Measurements from ENCODE around the gene DESI2.
"Not testable (repeated sequence)": the region's sequence is repeated elsewhere in the genome, so short reads cannot be mapped to it uniquely, and the experiment has no call there.

Gene DESI2

DNA sequence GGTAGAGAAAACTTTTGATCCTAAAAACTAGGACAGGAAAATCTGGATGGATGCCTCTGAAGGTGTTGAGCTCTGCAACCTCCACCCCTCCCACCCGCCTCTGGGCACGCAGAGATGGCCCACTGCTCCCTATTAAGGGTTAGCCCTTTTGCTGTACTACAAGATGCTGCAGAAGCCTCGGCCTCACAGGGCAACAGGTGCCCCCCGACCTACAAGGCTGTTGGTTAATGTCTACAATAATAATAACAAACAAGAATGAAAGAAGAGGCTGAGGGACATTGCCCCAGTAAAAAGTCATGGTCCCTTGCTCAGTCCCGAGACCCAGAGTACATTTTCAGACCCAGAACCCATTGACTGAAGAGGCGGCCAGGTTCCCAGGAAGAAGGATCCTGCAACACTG lies 7.5 kb upstream of the DESI2 start:
- Mint-ChIP-seq H3K36me3 (no peaks in the 10 kb centered on the region), H3K9me3 (ENCODE audit: low read depth) (no peaks in the 10 kb centered on the region), H3K27ac (no peak overlapping the region), H3K4me1 (ENCODE audit: low read depth) (no peaks in the 10 kb centered on the region), H3K27me3 (peaks cover 1% of the 10 kb centered on the region), H3K4me3 (no peak overlapping the region)

DNA sequence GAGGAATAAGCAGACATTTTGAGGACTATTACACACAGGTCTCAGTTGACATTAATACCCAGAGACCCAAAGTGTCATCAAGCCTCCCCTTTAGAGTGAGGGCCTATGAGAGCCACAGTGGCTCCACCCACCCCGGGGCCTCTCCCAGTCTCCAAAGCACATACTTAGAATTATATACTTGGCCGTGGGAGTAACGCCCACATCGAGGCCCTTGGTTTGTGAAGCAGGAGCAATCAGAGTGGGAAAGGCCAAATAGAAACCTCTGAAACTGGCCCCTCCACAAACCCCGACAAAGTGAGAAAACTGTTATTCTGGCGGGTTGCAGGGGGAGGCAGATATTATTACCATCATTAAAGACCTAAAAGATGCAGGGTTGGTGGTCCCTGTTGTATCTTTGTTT lies 7.0 kb upstream of the DESI2 start:
- H3K4me3 Mint-ChIP-seq, result no peak overlapping the region
- no peak overlapping the region for H3K27ac Mint-ChIP-seq
- H3K4me1 Mint-ChIP-seq (ENCODE audit: low read depth), result no peaks in the 10 kb centered on the region
- H3K9me3 Mint-ChIP-seq (ENCODE audit: low read depth), result no peaks in the 10 kb centered on the region
- peaks cover 1% of the 10 kb centered on the region for H3K27me3 Mint-ChIP-seq
- H3K36me3 Mint-ChIP-seq, result no peaks in the 10 kb centered on the region

- peaks cover 9% of the 10 kb centered on the region for H3K4me1 Mint-ChIP-seq (ENCODE audit: low read depth)
- H3K4me3 Mint-ChIP-seq, result no peak overlapping the region
- H3K27ac Mint-ChIP-seq, result no peak overlapping the region
- H3K27me3 Mint-ChIP-seq, result peaks cover 1% of the 10 kb centered on the region
- H3K9me3 Mint-ChIP-seq (ENCODE audit: low read depth), result no peaks in the 10 kb centered on the region
- H3K36me3 Mint-ChIP-seq, result no peaks in the 10 kb centered on the region
Measured at GRCh38 chr1:244647819-244648218, 5.1 kb upstream of the DESI2 start.

- no peaks in the 10 kb centered on the region for H3K27me3 Mint-ChIP-seq
- peak overlapping the region; percentile 88 for H3K27ac Mint-ChIP-seq
- H3K9me3 Mint-ChIP-seq (ENCODE audit: low read depth), result no peaks in the 10 kb centered on the region
- peak overlapping the region; percentile 89 for H3K4me3 Mint-ChIP-seq
- H3K36me3 Mint-ChIP-seq, result no peaks in the 10 kb centered on the region
- peaks cover 11% of the 10 kb centered on the region for H3K4me1 Mint-ChIP-seq (ENCODE audit: low read depth)
Measured at GRCh38 chr1:244651956-244652622, 837 bp upstream of the DESI2 start.

GRCh38 chr1:244653439-244654107 lies 647 bp downstream of the DESI2 start:
- peaks cover 26% of the 10 kb centered on the region for H3K4me1 Mint-ChIP-seq (ENCODE audit: low read depth)
- H3K27me3 Mint-ChIP-seq, result no peaks in the 10 kb centered on the region

GRCh38 chr1:244654108-244655038 lies 1.4 kb downstream of the DESI2 start:
- peaks cover 30% of the 10 kb centered on the region for H3K4me1 Mint-ChIP-seq (ENCODE audit: low read depth)
- H3K36me3 Mint-ChIP-seq, result peaks cover 4% of the 10 kb centered on the region
- H3K4me3 Mint-ChIP-seq, result no peak overlapping the region
- no peaks in the 10 kb centered on the region for H3K9me3 Mint-ChIP-seq (ENCODE audit: low read depth)
- H3K27me3 Mint-ChIP-seq, result no peaks in the 10 kb centered on the region
- no peak overlapping the region for H3K27ac Mint-ChIP-seq

More at GRCh38 chr1:244653439-244654107, 647 bp downstream of the DESI2 start:
- H3K4me3 Mint-ChIP-seq, result no peak overlapping the region
- no peak overlapping the region for H3K27ac Mint-ChIP-seq
- peaks cover 4% of the 10 kb centered on the region for H3K36me3 Mint-ChIP-seq
- H3K9me3 Mint-ChIP-seq (ENCODE audit: low read depth), result no peaks in the 10 kb centered on the region

DNA sequence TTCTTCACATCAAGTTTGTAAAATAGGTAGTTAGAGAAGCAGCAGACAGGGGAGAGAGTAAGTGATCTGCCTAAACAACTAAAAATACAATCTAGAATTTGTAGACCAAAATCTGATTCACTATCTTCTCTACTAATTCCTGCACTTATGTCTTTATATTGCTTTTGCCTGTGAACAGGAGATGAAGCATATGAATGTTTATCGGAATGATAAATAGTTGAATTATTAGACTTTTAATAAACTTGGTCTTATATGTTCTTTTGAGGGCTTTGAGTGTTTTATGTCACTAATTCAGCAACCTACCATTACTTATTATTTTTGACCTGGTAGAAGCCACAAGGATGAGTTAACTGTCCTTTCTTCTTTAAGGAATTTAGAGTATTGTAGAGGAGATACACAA lies 2.3 kb downstream of the DESI2 start:
- Mint-ChIP-seq H3K36me3 (peaks cover 4% of the 10 kb centered on the region), H3K4me1 (ENCODE audit: low read depth) (peaks cover 31% of the 10 kb centered on the region), H3K27ac (no peak overlapping the region), H3K4me3 (no peak overlapping the region), H3K9me3 (ENCODE audit: low read depth) (no peaks in the 10 kb centered on the region), H3K27me3 (no peaks in the 10 kb centered on the region)

DNA sequence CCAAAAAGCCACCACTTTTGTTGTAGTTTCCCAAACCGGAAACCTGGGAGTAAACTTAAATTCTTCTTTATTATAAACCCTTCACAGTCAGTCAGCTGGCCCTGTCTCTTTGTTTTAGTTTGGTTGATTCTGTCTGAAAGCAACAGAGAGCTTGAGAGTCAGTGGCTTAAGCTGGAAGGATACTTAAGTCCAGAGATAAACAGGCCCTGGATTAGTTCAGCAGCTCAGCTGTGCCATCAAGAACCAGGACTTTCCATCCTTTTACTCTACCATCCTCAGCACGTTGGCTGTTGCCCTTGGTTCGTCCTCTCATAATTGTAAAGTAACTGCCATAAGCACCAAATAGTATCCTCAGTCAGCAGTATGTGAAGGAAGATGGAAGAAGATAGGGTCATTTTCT lies 4.5 kb downstream of the DESI2 start:
- Mint-ChIP-seq H3K4me3 (no peak overlapping the region), H3K27ac (no peak overlapping the region), H3K36me3 (peaks cover 12% of the 10 kb centered on the region), H3K4me1 (ENCODE audit: low read depth) (peaks cover 24% of the 10 kb centered on the region), H3K9me3 (ENCODE audit: low read depth) (no peaks in the 10 kb centered on the region), H3K27me3 (no peaks in the 10 kb centered on the region)

- H3K9me3 Mint-ChIP-seq (ENCODE audit: low read depth), result no peaks in the 10 kb centered on the region
- peaks cover 31% of the 10 kb centered on the region for H3K4me1 Mint-ChIP-seq (ENCODE audit: low read depth)
- H3K27me3 Mint-ChIP-seq, result no peaks in the 10 kb centered on the region
- H3K27ac Mint-ChIP-seq, result no peak overlapping the region
- H3K36me3 Mint-ChIP-seq, result peaks cover 12% of the 10 kb centered on the region
- no peak overlapping the region for H3K4me3 Mint-ChIP-seq
Measured at GRCh38 chr1:244659694-244660093, 6.8 kb downstream of the DESI2 start.

DNA sequence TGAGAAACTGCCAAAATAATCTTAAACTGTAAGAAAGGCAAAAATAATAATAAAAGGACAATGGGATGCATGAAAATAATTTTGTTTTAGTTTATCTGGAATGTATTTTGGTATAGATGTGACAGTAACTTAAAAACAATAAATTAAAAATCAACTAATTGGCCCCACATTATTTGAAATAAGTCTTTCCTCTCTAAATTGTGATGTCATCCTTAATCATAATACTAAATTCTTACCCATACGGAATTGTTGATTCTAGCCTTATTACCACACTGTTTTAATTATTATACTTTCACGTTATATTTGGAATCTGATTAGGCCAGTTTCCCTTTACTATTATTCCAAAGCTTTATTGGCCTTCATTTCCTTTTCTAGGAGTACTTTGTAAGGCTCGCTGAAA lies 7.7 kb downstream of the DESI2 start:
- no peak overlapping the region for H3K4me3 Mint-ChIP-seq
- H3K27ac Mint-ChIP-seq, result no peak overlapping the region
- no peaks in the 10 kb centered on the region for H3K27me3 Mint-ChIP-seq
- peaks cover 12% of the 10 kb centered on the region for H3K36me3 Mint-ChIP-seq
- H3K4me1 Mint-ChIP-seq (ENCODE audit: low read depth), result peaks cover 31% of the 10 kb centered on the region
- no peaks in the 10 kb centered on the region for H3K9me3 Mint-ChIP-seq (ENCODE audit: low read depth)

DNA sequence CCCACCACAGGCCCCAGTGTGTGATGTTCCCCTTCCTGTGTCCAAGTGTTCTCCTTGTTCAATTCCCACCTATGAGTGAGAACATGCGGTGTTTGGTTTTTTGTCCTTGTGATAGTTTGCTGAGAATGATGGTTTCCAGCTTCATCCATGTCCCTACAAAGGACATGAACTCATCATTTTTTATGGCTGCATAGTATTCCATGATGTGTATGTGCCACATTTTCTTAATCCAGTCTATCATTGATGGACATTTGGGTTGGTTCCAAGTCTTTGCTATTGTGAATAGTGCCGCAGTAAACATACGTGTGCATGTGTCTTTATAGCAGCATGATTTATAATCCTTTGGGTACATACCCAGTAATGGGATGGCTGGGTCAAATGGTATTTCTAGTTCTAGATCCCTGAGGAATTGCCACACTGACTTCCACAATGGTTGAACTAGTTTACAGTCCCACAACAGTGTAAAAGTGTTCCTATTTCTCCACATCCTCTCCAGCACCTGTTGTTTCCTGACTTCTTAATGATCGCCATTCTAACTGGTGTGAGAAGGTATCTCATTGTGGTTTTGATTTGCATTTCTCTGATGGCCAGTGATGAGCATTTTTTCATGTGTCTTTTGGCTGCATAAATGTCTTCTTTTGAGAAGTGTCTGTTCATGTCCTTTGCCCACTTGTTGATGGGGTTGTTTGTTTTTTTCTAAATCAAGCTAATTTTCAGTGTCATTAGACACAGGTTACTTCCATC lies 8.8 kb downstream of the DESI2 start:
- H3K4me1 Mint-ChIP-seq (ENCODE audit: low read depth), result peaks cover 31% of the 10 kb centered on the region
- not testable (repeated sequence) for H3K9me3 Mint-ChIP-seq (ENCODE audit: low read depth); H3K4me3 Mint-ChIP-seq; H3K27me3 Mint-ChIP-seq; H3K27ac Mint-ChIP-seq
- H3K36me3 Mint-ChIP-seq, result peaks cover 12% of the 10 kb centered on the region

- Mint-ChIP-seq H3K4me1 (ENCODE audit: low read depth) (peaks cover 30% of the 10 kb centered on the region), H3K9me3 (ENCODE audit: low read depth) (no peaks in the 10 kb centered on the region), H3K36me3 (peaks cover 12% of the 10 kb centered on the region), H3K27me3 (no peaks in the 10 kb centered on the region), H3K27ac (no peak overlapping the region), H3K4me3 (no peak overlapping the region)
Measured at GRCh38 chr1:244662599-244662998, 9.7 kb downstream of the DESI2 start.

- H3K27ac Mint-ChIP-seq, result no peak overlapping the region
Measured at GRCh38 chr1:244664353-244664752, 11.4 kb downstream of the DESI2 start.

GRCh38 chr1:244665771-244666217 lies 12.9 kb downstream of the DESI2 start:
- Mint-ChIP-seq H3K9me3 (ENCODE audit: low read depth) (no peaks in the 10 kb centered on the region), H3K27me3 (no peaks in the 10 kb centered on the region), H3K4me1 (ENCODE audit: low read depth) (peaks cover 22% of the 10 kb centered on the region), H3K4me3 (no peak overlapping the region), H3K36me3 (peaks cover 7% of the 10 kb centered on the region), H3K27ac (no peak overlapping the region)

More at GRCh38 chr1:244664353-244664752, 11.4 kb downstream of the DESI2 start:
- Mint-ChIP-seq H3K27me3 (no peaks in the 10 kb centered on the region), H3K4me1 (ENCODE audit: low read depth) (peaks cover 24% of the 10 kb centered on the region), H3K4me3 (no peak overlapping the region), H3K36me3 (peaks cover 8% of the 10 kb centered on the region), H3K9me3 (ENCODE audit: low read depth) (no peaks in the 10 kb centered on the region)
